CD1c-positive myeloid dendritic cell (primary cell): ENCODE measurements around the gene ZDHHC23.

Experiments used
- DNase-seq: peaks from one replicate; pipeline ENCODE4 v3.0.0-alpha.2; 2016; ENCODE audit errors: extremely low spot score

ZDHHC23 gene

GRCh38 chr3:114011059-114011797, 63.4 kb downstream of the ZDHHC23 start:
- no peak for DNase-seq
